Measurements from ENCODE around the gene LCE3C. TPM values are rescaled to one million over a fixed set of nuclear protein-coding genes. Genes with fewer than 3 reads are reported as not detected.

The LCE3C gene
- polyA plus RNA-seq, 3 donors, result not detected

- no peak overlapping the region for H3K27ac ChIP-seq (ENCODE audit: low read depth, low read length)
These were observed 46.6 kb downstream of the LCE3C start for GRCh38 chr1:152646656-152647055.

Other genes with a start within 250 kb of the LCE3C start
- under 1 TPM in 1 of 3 donors, not detected in 2; 0.01 TPM for gene FLG2, start 240.2 kb upstream of the LCE3C start, polyA plus RNA-seq
- 1 to 10 TPM in 1 of 3 donors, under 1 TPM in 1, not detected in 1; 0.36 to 5.0 TPM for gene CRNN, start 186.0 kb upstream of the LCE3C start, polyA plus RNA-seq
- gene LCE5A, start 89.4 kb upstream of the LCE3C start, polyA plus RNA-seq, result not detected
- gene CRCT1, start 85.8 kb upstream of the LCE3C start, polyA plus RNA-seq, result under 1 TPM in 1 of 3 donors, not detected in 2; 0.52 TPM
- gene LCE3E, start 33.5 kb upstream of the LCE3C start, polyA plus RNA-seq, result not detected
- not detected for gene LCE3D, start 19.7 kb upstream of the LCE3C start, polyA plus RNA-seq
- gene LCE3B, start 13.6 kb downstream of the LCE3C start, polyA plus RNA-seq, result not detected
- gene LCE3A, start 22.9 kb downstream of the LCE3C start, polyA plus RNA-seq, result not detected
- gene LCE2D, start 63.1 kb downstream of the LCE3C start, polyA plus RNA-seq, result not detected
- gene LCE2C, start 75.0 kb downstream of the LCE3C start, polyA plus RNA-seq, result not detected
- gene LCE2B, start 85.9 kb downstream of the LCE3C start, polyA plus RNA-seq, result not detected
- gene LCE2A, start 98.1 kb downstream of the LCE3C start, polyA plus RNA-seq, result not detected
- not detected for gene LCE4A, start 107.9 kb downstream of the LCE3C start, polyA plus RNA-seq
- gene KPRP, start 157.8 kb downstream of the LCE3C start, polyA plus RNA-seq, result not detected
- gene LCE1F, start 174.9 kb downstream of the LCE3C start, polyA plus RNA-seq, result not detected
- not detected for gene LCE1E, start 186.0 kb downstream of the LCE3C start, polyA plus RNA-seq
- gene LCE1D, start 196.5 kb downstream of the LCE3C start, polyA plus RNA-seq, result not detected
- gene LCE1C, start 206.4 kb downstream of the LCE3C start, polyA plus RNA-seq, result not detected
- gene LCE1B, start 211.7 kb downstream of the LCE3C start, polyA plus RNA-seq, result not detected
- gene LCE1A, start 227.2 kb downstream of the LCE3C start, polyA plus RNA-seq, result not detected
- gene LCE6A, start 242.6 kb downstream of the LCE3C start, polyA plus RNA-seq, result not detected

Data from adipose tissue (tissue), 3 donors.